Endothelial cell of umbilical vein (primary cell): Measurements from ENCODE around the gene CNNM3. TPM values are rescaled to one million over a fixed set of nuclear protein-coding genes. Genes with fewer than 3 reads are reported as not detected.

Experiments
- BruUV-seq: library from RNA; stranded (reverse); fragments of 400-500 nt; replicated peaks from 2 replicates; lab custom pipeline; 2021; lab: Mats Ljungman, UMichigan
- CTCF ChIA-PET: fragments of 300-600, 350-600 bp; sonication (Branson Sonifier 250); formaldehyde crosslinking; loops from one replicate; lab custom pipeline; 2021; ENCODE audit warnings: antibody characterized with exemption, inconsistent platforms; lab: Charles Lee
- POLR2A ChIA-PET: fragments of 300-600, 350-600 bp; sonication (Branson Sonifier 250); formaldehyde crosslinking; loops from one replicate; lab custom pipeline; 2021; ENCODE audit warnings: antibody characterized with exemption, inconsistent platforms; lab: Charles Lee
- DNase-seq: peaks from one replicate; pipeline ENCODE4 v3.0.0-alpha.2; 2011; ENCODE audit warnings: low read depth, low spot score
- FAIRE-seq: peaks from 2 replicates; lab custom pipeline; 2011; peaks lifted over from hg19 to GRCh38; lab: Jason Lieb, UNC
- H2AFZ ChIP-seq: 2 replicates; pipeline ENCODE4 v1.6.0; 2012; ENCODE audit warnings: low read depth, low read length, control low read depth, inconsistent platforms
- H3K27ac ChIP-seq: 2 replicates; pipeline ENCODE4 v1.5.1; 2011; ENCODE audit warnings: low read depth, mild to moderate bottlenecking, control low read depth, low read length, moderate library complexity; ENCODE audit not compliant: insufficient read depth
- H3K27me3 ChIP-seq, 2 experiments: 2 replicates each; pipeline versions ENCODE4 v1.6.0 to v1.6.1; 2011; ENCODE audit warnings: low read length in 2 of 2, mixed read lengths in 1 of 2; ENCODE audit not compliant: control insufficient read depth in 2 of 2, insufficient read depth in 2 of 2
- H3K36me3 ChIP-seq, 2 experiments: 2 replicates in 1 of 2; 3 replicates in 1 of 2; pipeline ENCODE4 v1.5.1; 2011; ENCODE audit warnings: low read length in 2 of 2, mild to moderate bottlenecking in 1 of 2, moderate library complexity in 1 of 2; ENCODE audit not compliant: control insufficient read depth in 2 of 2, insufficient read depth in 2 of 2; ENCODE audit errors: extremely low read depth in 1 of 2
- H3K4me1 ChIP-seq: 3 replicates; pipeline ENCODE4 v1.5.1; 2011; ENCODE audit warnings: mild to moderate bottlenecking, low read length; ENCODE audit not compliant: control insufficient read depth, insufficient read depth; ENCODE audit errors: extremely low read depth
- H3K4me2 ChIP-seq: 2 replicates; pipeline ENCODE4 v1.6.1; 2011; ENCODE audit warnings: low read length, control low read depth, mixed read lengths; ENCODE audit not compliant: insufficient read depth
- H3K4me3 ChIP-seq, 3 experiments: fragments of 200-600 bp in 1 of 3; sonication (generic), shearing (Covaris generic) in 1 of 3; replicated peaks in 1 of 3; 2 replicates each; pipeline ENCODE4 v1.5.1; 2011 to 2016; ENCODE audit warnings: control low read depth in 3 of 3, low read length in 3 of 3, mild to moderate bottlenecking in 2 of 3, inconsistent platforms in 1 of 3, low read depth in 1 of 3, moderate library complexity in 1 of 3; ENCODE audit not compliant: insufficient read depth in 1 of 3
- H3K79me2 ChIP-seq: 2 replicates; pipeline ENCODE4 v1.6.0; 2012; ENCODE audit warnings: low read length, inconsistent platforms; ENCODE audit not compliant: control insufficient read depth, insufficient read depth
- H3K9ac ChIP-seq: replicated peaks from 2 replicates; pipeline ENCODE3; 2011; ENCODE audit warnings: low read length, control low read depth; ENCODE audit not compliant: insufficient read depth; ENCODE audit errors: extremely low read depth
- H3K9me1 ChIP-seq: replicated peaks from 3 replicates; pipeline ENCODE4 v1.6.0; 2011; ENCODE audit warnings: mild to moderate bottlenecking, low read length; ENCODE audit not compliant: control insufficient read depth, insufficient read depth; ENCODE audit errors: extremely low read depth
- H3K9me3 ChIP-seq: replicated peaks from 2 replicates; pipeline ENCODE4 v1.5.1; 2012; ENCODE audit warnings: low read length, inconsistent platforms; ENCODE audit not compliant: control insufficient read depth, insufficient read depth
- H4K20me1 ChIP-seq: replicated peaks from 2 replicates; pipeline ENCODE3; 2011; ENCODE audit warnings: mild to moderate bottlenecking, low read length; ENCODE audit not compliant: control insufficient read depth, insufficient read depth; ENCODE audit errors: extremely low read depth
- EZH2 ChIP-seq: IDR thresholded peaks from 2 replicates; pipeline ENCODE4 v1.6.1; 2012; ENCODE audit warnings: borderline replicate concordance, low read depth, mild to moderate bottlenecking, moderate library complexity, low read length, inconsistent platforms; ENCODE audit not compliant: severe bottlenecking
- FOS ChIP-seq: IDR thresholded peaks from 2 replicates; pipeline ENCODE4 v1.6.1; 2011; ENCODE audit warnings: mild to moderate bottlenecking, low read length, moderate library complexity, borderline replicate concordance; ENCODE audit not compliant: insufficient read depth
- GATA2 ChIP-seq: IDR thresholded peaks from 2 replicates; pipeline ENCODE4 v1.7.0; 2011; ENCODE audit warnings: low read depth, mild to moderate bottlenecking, moderate library complexity, mixed read lengths, low read length; ENCODE audit not compliant: insufficient read length, insufficient read depth
- JUN ChIP-seq: IDR thresholded peaks from 2 replicates; pipeline ENCODE4 v1.6.1; 2011; ENCODE audit warnings: borderline replicate concordance, low read depth; ENCODE audit not compliant: insufficient read length, insufficient read depth
- MYC ChIP-seq: IDR thresholded peaks from one replicate; pipeline ENCODE4 v1.6.1; 2011; ENCODE audit warnings: mild to moderate bottlenecking, low read depth, low read length
- POLR2A ChIP-seq: IDR thresholded peaks from 2 replicates; pipeline ENCODE4 v1.6.1; 2012; ENCODE audit warnings: low read depth, mild to moderate bottlenecking, control low read depth, low read length
- POLR2AphosphoS5 ChIP-seq: IDR thresholded peaks from 2 replicates; pipeline ENCODE4 v1.6.1; 2012; ENCODE audit warnings: low read depth, mild to moderate bottlenecking, control low read depth, low read length, moderate library complexity; ENCODE audit not compliant: insufficient read depth
- dilution Hi-C: fragments of 300-500 bp; cut with MboI; formaldehyde crosslinking; loops from one replicate; pipeline ENCODE4 v1.15.0; 2019; ENCODE audit warnings: low sequenced_read_pairs; ENCODE audit not compliant: extremely low pct_ligation_motif_present
- intact Hi-C: fragments of 100-400 bp; cut with micrococcal nuclease; formaldehyde crosslinking; loops from one replicate; pipeline ENCODE4 v1.10.0; 2022
- polyA plus RNA-seq, 4 experiments: library from polyadenylated mRNA; depleted of rRNA in 3 of 4; stranded (reverse) in 3 of 4; unstranded in 1 of 4; fragments of >200 nt; gene quantifications; 2 replicates each; pipeline versions ENCODE4 v1.2.1 to v1.2.3, GENCODE V29; 2011 to 2012; ENCODE audit warnings: missing spikeins in 1 of 4
- total RNA-seq: library from RNA; stranded (reverse); gene quantifications from 2 replicates; pipeline ENCODE4 v1.2.3, GENCODE V29; 2021

CNNM3 gene
- total and polyA plus RNA-seq, 2 donors (not counting 3 experiments of a cell fraction or from before 2014, with no cell fraction given), result 13.0 to 14.9 TPM

DNA sequence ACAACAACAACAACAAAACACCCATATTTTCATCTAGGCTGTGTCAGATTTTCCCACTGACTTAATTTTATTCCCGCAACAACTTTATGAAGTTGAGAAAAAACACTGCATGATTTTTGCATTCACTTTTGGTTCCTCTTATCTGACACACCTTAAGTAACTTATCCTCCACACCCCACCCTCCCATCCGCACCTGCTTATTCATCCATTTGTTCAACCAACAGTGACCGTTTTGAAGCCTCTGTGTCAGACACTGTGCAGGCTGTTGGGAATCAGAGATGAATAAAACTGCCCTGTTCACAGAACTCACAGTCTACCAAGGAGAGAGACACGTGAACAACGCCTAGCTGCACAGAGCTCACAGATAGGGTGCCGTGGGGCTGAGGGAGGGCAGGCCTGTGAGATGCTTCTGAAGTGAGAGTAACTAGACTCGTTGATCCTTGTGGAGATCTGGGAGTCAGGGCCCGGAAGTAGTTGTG lies 47.9 kb upstream of the CNNM3 start:
- Histone ChIP-seq H3K4me3 (no peak overlapping the region), H2AFZ (no peak overlapping the region), H3K9me1 (no peaks in the 10 kb centered on the region), H3K27me3 (no peaks in the 10 kb centered on the region), H3K4me1 (peaks cover 4% of the 10 kb centered on the region), H3K9me3 (no peaks in the 10 kb centered on the region), H3K27ac (no peak overlapping the region), H3K9ac (no peak overlapping the region), H3K79me2 (no peaks in the 10 kb centered on the region), H3K4me2 (no peak overlapping the region), H3K36me3 (no peaks in the 10 kb centered on the region), H4K20me1 (no peaks in the 10 kb centered on the region)
- DNase-seq (no peak), FAIRE-seq (no peak)
- dilution Hi-C loops (no loop called here), intact Hi-C loops (no loop called here)
- ChIA-PET CTCF (interaction anchor here (1.0 to 1.1 kb wide), 2 partner anchors 15 to 48 kb away, joined by 3 to 4 read pairs; partner anchors contain the start of gene CNNM3), POLR2A (no interaction called here)
- no peak for TF ChIP-seq JUN
- no peak for TF ChIP-seq POLR2A
- no peak for TF ChIP-seq MYC
- no TSS peak for BruUV-seq

DNA sequence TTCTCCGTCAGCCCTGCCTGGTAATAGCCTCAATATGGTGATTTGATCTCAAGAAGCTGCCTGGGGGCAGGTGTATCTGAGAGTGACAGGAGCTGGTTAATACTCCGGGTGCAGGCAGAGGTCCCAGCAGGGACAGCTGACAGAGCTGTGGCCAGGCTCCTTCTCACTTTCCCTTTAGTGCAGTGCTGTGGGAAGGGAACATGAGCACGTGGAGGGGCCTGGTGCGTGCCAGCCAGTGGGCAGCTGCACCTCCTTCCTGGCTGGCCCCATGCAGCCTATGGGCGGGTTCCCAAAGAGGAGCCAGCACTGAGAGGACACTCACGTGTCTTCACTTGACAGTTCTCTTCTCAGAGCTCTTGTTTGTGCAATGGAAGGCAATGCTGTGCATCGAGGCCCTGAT lies 46.3 kb upstream of the CNNM3 start:
- DNase-seq (no peak), FAIRE-seq (no peak)
- BruUV-seq, result no TSS peak
- H4K20me1 ChIP-seq, result no peaks in the 10 kb centered on the region
- ChIA-PET POLR2A (no interaction called here), CTCF (no interaction called here)
- H3K79me2 ChIP-seq, result no peaks in the 10 kb centered on the region
- dilution Hi-C loops (no loop called here), intact Hi-C loops (no loop called here)
- H3K9me1 ChIP-seq, result no peaks in the 10 kb centered on the region
- no peak overlapping the region for H2AFZ ChIP-seq
- H3K4me2 ChIP-seq, result no peak overlapping the region
- no peaks in the 10 kb centered on the region for H3K36me3 ChIP-seq
- H3K27me3 ChIP-seq, result no peaks in the 10 kb centered on the region
- no peak overlapping the region for H3K9ac ChIP-seq
- no peak for TF ChIP-seq MYC
- no peak for TF ChIP-seq POLR2AphosphoS5
- no peak for TF ChIP-seq GATA2
- TF ChIP-seq EZH2, result no peak
- TF ChIP-seq FOS, result no peak
- no peak overlapping the region for H3K4me3 ChIP-seq
- no peaks in the 10 kb centered on the region for H3K4me1 ChIP-seq
- H3K9me3 ChIP-seq, result no peaks in the 10 kb centered on the region
- H3K27ac ChIP-seq, result no peak overlapping the region
